ENCODE data around the gene RORB.

Gene RORB

GRCh38 chr9:74642376-74642775 is 145.2 kb downstream of the RORB start:
- DNase-seq (ENCODE audit: low read depth, low spot score), result no peak
- Histone ChIP-seq H3K27ac (no peak overlapping the region), H3K36me3 (ENCODE audit: insufficient read depth, low read length) (no peaks in the 10 kb centered on the region), H3K9me3 (ENCODE audit: low read depth, low read length) (no peaks in the 10 kb centered on the region), H3K4me3 (no peak overlapping the region), H3K9ac (ENCODE audit: insufficient read length) (no peak overlapping the region)
- TF ChIP-seq FOXP2 (optimal IDR thresholded peaks at IDR 0.05; ENCODE audit: control extremely low read depth, extremely low read length, insufficient read depth), result no peak
- TF ChIP-seq EZH2 (IDR thresholded peaks at IDR 0.05), result no peak
- no peak for TF ChIP-seq POLR2AphosphoS5 (IDR thresholded peaks at IDR 0.05; ENCODE audit: borderline replicate concordance, low read depth, low read length)

DNA sequence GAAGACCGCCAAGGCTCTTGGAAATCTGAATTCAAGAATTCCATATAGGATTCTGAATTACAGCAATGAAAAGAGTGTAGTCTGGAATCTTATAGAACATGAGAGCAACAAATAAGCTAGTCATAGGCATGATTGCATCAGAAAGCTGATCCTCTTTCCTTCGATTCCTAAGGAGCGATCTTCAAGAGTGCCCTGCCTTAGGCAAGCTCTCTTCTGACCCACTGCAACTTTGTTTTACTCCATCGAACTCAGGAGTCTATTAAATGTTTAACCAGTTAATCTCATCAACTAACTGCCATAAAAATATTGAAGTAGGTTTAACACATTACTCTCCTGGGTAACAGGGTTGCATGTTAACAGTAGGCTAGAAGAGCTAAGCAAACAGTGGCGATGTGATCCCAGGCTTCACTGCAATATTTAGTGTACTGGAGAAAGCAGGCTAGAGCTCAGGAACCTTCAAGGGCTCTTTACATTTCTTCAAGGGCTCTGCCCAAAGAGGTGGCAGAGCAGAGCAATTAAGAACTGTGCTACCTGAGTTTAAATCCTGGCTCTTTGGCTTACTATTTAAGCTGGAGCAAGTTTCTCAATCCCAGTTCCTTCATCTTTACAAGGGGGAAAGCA is 146.3 kb downstream of the RORB start:
- H3K27ac ChIP-seq, result no peak overlapping the region
- no peak overlapping the region for H3K9ac ChIP-seq (ENCODE audit: insufficient read length)
- H3K36me3 ChIP-seq (ENCODE audit: insufficient read depth, low read length), result no peaks in the 10 kb centered on the region
- H3K4me3 ChIP-seq, result no peak overlapping the region
- no peaks in the 10 kb centered on the region for H3K9me3 ChIP-seq (ENCODE audit: low read depth, low read length)
- DNase-seq (ENCODE audit: low read depth, low spot score), result no peak
- TF ChIP-seq EZH2 (IDR thresholded peaks at IDR 0.05) (no peak), POLR2AphosphoS5 (IDR thresholded peaks at IDR 0.05; ENCODE audit: borderline replicate concordance, low read depth, low read length) (no peak)

- no peak for DNase-seq (ENCODE audit: low read depth, low spot score)
- no peak overlapping the region for H3K9ac ChIP-seq (ENCODE audit: insufficient read length)
- H3K36me3 ChIP-seq (ENCODE audit: insufficient read depth, low read length), result no peaks in the 10 kb centered on the region
- H3K9me3 ChIP-seq (ENCODE audit: low read depth, low read length), result no peaks in the 10 kb centered on the region
- TF ChIP-seq EZH2 (IDR thresholded peaks at IDR 0.05) (no peak), POLR2AphosphoS5 (IDR thresholded peaks at IDR 0.05; ENCODE audit: borderline replicate concordance, low read depth, low read length) (no peak), FOXP2 (optimal IDR thresholded peaks at IDR 0.05; ENCODE audit: control extremely low read depth, extremely low read length, insufficient read depth) (no peak)
- no peak overlapping the region for H3K27ac ChIP-seq
- H3K4me3 ChIP-seq, result no peak overlapping the region
Observed at GRCh38 chr9:74644023-74644422, 146.9 kb downstream of the RORB start.

DNA sequence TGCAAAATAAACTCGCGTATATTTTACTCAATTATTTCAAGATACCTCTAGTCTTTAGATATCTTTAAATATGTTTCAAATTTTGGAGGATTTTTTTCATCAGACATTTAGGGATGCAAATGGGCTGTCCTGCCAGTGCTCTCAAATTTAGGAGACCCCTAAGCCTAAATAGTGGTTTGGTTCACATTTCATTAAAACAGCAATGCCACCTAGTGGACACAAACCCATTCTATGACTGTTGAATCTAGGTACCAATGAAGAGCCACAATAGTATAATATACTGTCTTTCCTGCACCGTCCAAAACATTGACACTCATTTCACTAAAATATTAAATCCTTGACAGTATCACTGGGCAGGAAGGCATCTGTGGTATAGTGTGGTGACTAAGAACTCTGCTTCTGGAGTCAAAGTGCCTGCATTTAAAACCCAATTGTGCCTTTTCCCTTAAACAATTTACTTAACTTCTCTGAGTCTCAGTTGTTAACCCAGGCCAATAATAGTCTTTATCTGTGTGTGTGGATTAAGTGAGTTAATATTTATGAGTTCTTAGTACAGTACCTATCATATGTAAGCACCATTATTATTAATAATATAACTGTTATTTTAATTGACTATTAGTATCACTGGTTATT is 148.0 kb downstream of the RORB start:
- Histone ChIP-seq H3K4me3 (no peak overlapping the region), H3K36me3 (ENCODE audit: insufficient read depth, low read length) (no peaks in the 10 kb centered on the region), H3K9me3 (ENCODE audit: low read depth, low read length) (no peaks in the 10 kb centered on the region), H3K27ac (no peak overlapping the region), H3K9ac (ENCODE audit: insufficient read length) (no peak overlapping the region)
- peak; percentile 14 for DNase-seq (ENCODE audit: low read depth, low spot score)
- TF ChIP-seq FOXP2 (optimal IDR thresholded peaks at IDR 0.05; ENCODE audit: control extremely low read depth, extremely low read length, insufficient read depth) (no peak), EZH2 (IDR thresholded peaks at IDR 0.05) (no peak), POLR2AphosphoS5 (IDR thresholded peaks at IDR 0.05; ENCODE audit: borderline replicate concordance, low read depth, low read length) (no peak)

- H3K9me3 ChIP-seq (ENCODE audit: low read depth, low read length), result no peaks in the 10 kb centered on the region
- H3K9ac ChIP-seq (ENCODE audit: insufficient read length), result no peak overlapping the region
- H3K27ac ChIP-seq, result no peak overlapping the region
- no peak for TF ChIP-seq POLR2AphosphoS5 (IDR thresholded peaks at IDR 0.05; ENCODE audit: borderline replicate concordance, low read depth, low read length)
- no peak for TF ChIP-seq FOXP2 (optimal IDR thresholded peaks at IDR 0.05; ENCODE audit: control extremely low read depth, extremely low read length, insufficient read depth)
- no peak for TF ChIP-seq EZH2 (IDR thresholded peaks at IDR 0.05)
- H3K4me3 ChIP-seq, result no peak overlapping the region
- DNase-seq (ENCODE audit: low read depth, low spot score), result no peak
- H3K36me3 ChIP-seq (ENCODE audit: insufficient read depth, low read length), result no peaks in the 10 kb centered on the region
Observed at GRCh38 chr9:74653410-74654080, 156.4 kb downstream of the RORB start.

DNA sequence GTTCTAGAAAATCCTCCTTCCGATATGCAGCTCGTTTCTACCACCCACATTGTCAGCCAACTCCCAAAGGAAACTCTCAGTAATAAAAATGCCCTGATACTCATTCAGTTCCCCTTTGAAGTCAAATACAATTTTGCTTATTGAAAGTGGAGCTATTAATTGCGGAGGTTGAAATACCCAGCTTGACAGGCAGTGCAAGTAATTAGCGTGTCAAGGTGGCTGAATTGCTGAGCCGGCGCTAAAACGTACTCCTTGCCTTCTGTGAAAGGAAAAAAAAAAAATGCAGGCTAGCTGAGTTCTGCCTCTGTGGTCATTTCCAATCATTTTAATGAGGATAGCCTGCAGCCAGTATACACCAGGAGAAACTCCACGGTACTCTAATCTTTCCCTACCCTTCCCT is 165.5 kb downstream of the RORB start:
- H3K9ac ChIP-seq (ENCODE audit: insufficient read length), result no peak overlapping the region
- H3K27ac ChIP-seq, result no peak overlapping the region
- TF ChIP-seq POLR2AphosphoS5 (IDR thresholded peaks at IDR 0.05; ENCODE audit: borderline replicate concordance, low read depth, low read length), result no peak
- no peak for TF ChIP-seq EZH2 (IDR thresholded peaks at IDR 0.05)
- no peak for TF ChIP-seq FOXP2 (optimal IDR thresholded peaks at IDR 0.05; ENCODE audit: control extremely low read depth, extremely low read length, insufficient read depth)
- no peak for DNase-seq (ENCODE audit: low read depth, low spot score)
- H3K36me3 ChIP-seq (ENCODE audit: insufficient read depth, low read length), result no peaks in the 10 kb centered on the region
- H3K9me3 ChIP-seq (ENCODE audit: low read depth, low read length), result no peaks in the 10 kb centered on the region
- H3K4me3 ChIP-seq, result no peak overlapping the region

DNA sequence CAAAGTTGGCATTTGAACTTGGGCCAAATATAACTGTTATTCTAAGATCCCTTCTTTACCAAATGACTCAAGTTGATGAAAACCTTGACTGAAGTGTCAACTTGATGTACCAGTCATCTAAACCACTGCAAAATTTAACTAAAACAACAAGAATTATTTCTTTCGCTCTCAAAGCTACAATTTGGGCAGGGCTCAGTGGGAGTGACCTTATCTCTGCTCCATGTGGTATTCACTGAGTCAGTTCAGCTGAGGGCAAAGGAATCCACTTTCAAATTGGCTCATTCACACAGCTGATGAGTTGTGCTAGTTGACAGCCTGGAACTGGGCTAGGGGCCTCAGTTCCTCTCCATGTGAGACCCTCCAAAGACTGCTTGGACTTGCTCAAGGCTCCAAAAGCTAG is 166.3 kb downstream of the RORB start:
- no peak for DNase-seq (ENCODE audit: low read depth, low spot score)
- Histone ChIP-seq H3K9ac (ENCODE audit: insufficient read length) (no peak overlapping the region), H3K36me3 (ENCODE audit: insufficient read depth, low read length) (no peaks in the 10 kb centered on the region), H3K27ac (no peak overlapping the region), H3K4me3 (no peak overlapping the region), H3K9me3 (ENCODE audit: low read depth, low read length) (no peaks in the 10 kb centered on the region)
- TF ChIP-seq POLR2AphosphoS5 (IDR thresholded peaks at IDR 0.05; ENCODE audit: borderline replicate concordance, low read depth, low read length), result no peak
- TF ChIP-seq EZH2 (IDR thresholded peaks at IDR 0.05), result no peak

DNA sequence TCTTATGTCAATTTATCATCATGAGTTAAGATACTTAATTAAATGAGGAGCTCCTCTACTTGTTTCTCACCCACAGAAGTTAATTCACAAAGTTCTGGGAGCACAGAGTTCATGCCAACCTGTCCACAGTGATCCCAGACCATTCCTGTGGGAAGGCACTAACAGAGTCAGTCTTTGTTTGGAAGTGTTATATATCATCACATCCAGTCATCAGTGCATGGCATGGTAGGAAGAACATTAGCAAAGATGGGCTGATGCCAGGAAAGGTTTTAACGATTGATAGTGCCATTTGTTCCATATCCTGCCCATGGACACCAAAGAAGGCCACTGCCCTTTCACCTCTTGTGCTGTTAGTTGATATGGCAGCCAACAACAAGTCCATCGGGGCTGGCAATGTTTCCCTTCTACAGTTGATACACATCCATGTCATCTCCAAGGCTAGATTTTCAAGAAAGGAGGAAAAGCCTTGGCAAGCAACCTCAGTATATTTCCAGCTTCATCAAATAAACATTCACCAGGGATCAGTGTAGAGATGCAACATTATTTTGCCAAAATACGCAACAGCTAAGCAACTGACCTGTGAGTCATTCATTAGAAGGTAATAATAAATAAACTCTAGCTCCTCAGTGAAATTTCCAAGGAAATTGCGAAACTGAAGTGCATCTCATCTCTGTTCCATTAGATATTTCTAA is 169.6 kb downstream of the RORB start:
- H3K36me3 ChIP-seq (ENCODE audit: insufficient read depth, low read length), result no peaks in the 10 kb centered on the region
- no peak overlapping the region for H3K27ac ChIP-seq
- no peak overlapping the region for H3K4me3 ChIP-seq
- H3K9me3 ChIP-seq (ENCODE audit: low read depth, low read length), result no peaks in the 10 kb centered on the region
- H3K9ac ChIP-seq (ENCODE audit: insufficient read length), result no peak overlapping the region
- TF ChIP-seq FOXP2 (optimal IDR thresholded peaks at IDR 0.05; ENCODE audit: control extremely low read depth, extremely low read length, insufficient read depth) (no peak), POLR2AphosphoS5 (IDR thresholded peaks at IDR 0.05; ENCODE audit: borderline replicate concordance, low read depth, low read length) (no peak), EZH2 (IDR thresholded peaks at IDR 0.05) (no peak)
- no peak for DNase-seq (ENCODE audit: low read depth, low spot score)

All from SK-N-MC (cell line).